H9 (cell line): ENCODE results near the gene LRRN4CL. TPM values are rescaled to one million over a fixed set of nuclear protein-coding genes. Genes with fewer than 3 reads are reported as not detected.
A peak's percentile ranks its signal among the peaks of the same experiment; 100 is the strongest.

Experiments
- DNase-seq: peaks from one replicate; pipeline ENCODE4 v3.0.0-alpha.2; 2017
- H2AFZ ChIP-seq: one replicate; pipeline ENCODE4 v1.6.1; 2013; ENCODE audit warnings: mild to moderate bottlenecking, low read length, control low read depth, moderate library complexity
- H2AK5ac ChIP-seq: 2 replicates; pipeline ENCODE4 v1.6.1; 2013; ENCODE audit warnings: low read length, control low read depth, mixed read lengths; ENCODE audit not compliant: insufficient read length
- H2BK120ac ChIP-seq: one replicate; pipeline ENCODE4 v1.6.1; 2013; ENCODE audit warnings: low read depth, mild to moderate bottlenecking, low read length, control low read depth, inconsistent platforms; ENCODE audit not compliant: poor library complexity, severe bottlenecking
- H2BK12ac ChIP-seq: 2 replicates; pipeline ENCODE4 v1.6.1; 2013; ENCODE audit warnings: low read length, control low read depth, mixed read lengths, low read depth; ENCODE audit not compliant: insufficient read length
- H2BK15ac ChIP-seq: 2 replicates; pipeline ENCODE4 v1.6.1; 2013; ENCODE audit warnings: low read depth, low read length, control low read depth
- H2BK20ac ChIP-seq: one replicate; pipeline ENCODE4 v1.6.1; 2013; ENCODE audit warnings: low read depth, mild to moderate bottlenecking, low read length, control low read depth, inconsistent platforms; ENCODE audit not compliant: poor library complexity, severe bottlenecking
- H2BK5ac ChIP-seq: 2 replicates; pipeline ENCODE4 v1.6.1; 2013; ENCODE audit warnings: low read length, control low read depth, mixed read lengths; ENCODE audit not compliant: insufficient read length
- H3K14ac ChIP-seq: 2 replicates; pipeline ENCODE4 v1.6.1; 2013; ENCODE audit warnings: low read length, control low read depth; ENCODE audit not compliant: insufficient read depth
- H3K18ac ChIP-seq: 2 replicates; pipeline ENCODE4 v1.6.1; 2013; ENCODE audit warnings: low read depth, mild to moderate bottlenecking, mixed read lengths, low read length, control low read depth; ENCODE audit not compliant: insufficient read length
- H3K23ac ChIP-seq: 2 replicates; pipeline ENCODE4 v1.6.1; 2013; ENCODE audit warnings: low read length, control low read depth, mixed read lengths, low read depth; ENCODE audit not compliant: insufficient read length
- H3K23me2 ChIP-seq: 2 replicates; pipeline ENCODE4 v1.6.1; 2013; ENCODE audit warnings: low read depth, mild to moderate bottlenecking, mixed read lengths, low read length, control low read depth; ENCODE audit not compliant: insufficient read length, poor library complexity, severe bottlenecking
- H3K27ac ChIP-seq: 2 replicates; pipeline ENCODE4 v1.5.1; 2013; ENCODE audit warnings: low read length, control low read depth, mixed read lengths, low read depth; ENCODE audit not compliant: insufficient read length
- H3K27me3 ChIP-seq: 2 replicates; pipeline ENCODE4 v1.6.1; 2013; ENCODE audit warnings: low read length, control low read depth, inconsistent platforms; ENCODE audit not compliant: insufficient read depth
- H3K4ac ChIP-seq: 2 replicates; pipeline ENCODE4 v1.6.1; 2013; ENCODE audit warnings: low read depth, mild to moderate bottlenecking, control low read depth, inconsistent platforms, low read length, moderate library complexity
- H3K4me1 ChIP-seq: 2 replicates; pipeline ENCODE4 v1.6.1; 2013; ENCODE audit warnings: low read length, control low read depth, inconsistent platforms; ENCODE audit not compliant: insufficient read depth
- H3K4me2 ChIP-seq: 2 replicates; pipeline ENCODE4 v1.6.1; 2013; ENCODE audit warnings: low read length, control low read depth, mixed read lengths; ENCODE audit not compliant: insufficient read length, insufficient read depth
- H3K56ac ChIP-seq: 2 replicates; pipeline ENCODE4 v1.6.1; 2013; ENCODE audit warnings: low read depth, mild to moderate bottlenecking, mixed read lengths, low read length, control low read depth; ENCODE audit not compliant: insufficient read length
- H3K79me1 ChIP-seq: 2 replicates; pipeline ENCODE4 v1.6.1; 2013; ENCODE audit warnings: low read depth, mild to moderate bottlenecking, moderate library complexity, low read length, control low read depth, inconsistent platforms; ENCODE audit not compliant: insufficient read depth, poor library complexity, severe bottlenecking
- H3K79me2 ChIP-seq: 2 replicates; pipeline ENCODE4 v1.6.1; 2013; ENCODE audit warnings: low read length, control low read depth, inconsistent platforms; ENCODE audit not compliant: insufficient read depth
- H3K9ac ChIP-seq: 2 replicates; pipeline ENCODE4 v1.6.1; 2013; ENCODE audit warnings: low read length, control low read depth, mixed read lengths; ENCODE audit not compliant: insufficient read length; ENCODE audit errors: extremely low read depth
- H3K9me3 ChIP-seq: one replicate; pipeline ENCODE4 v1.6.1; 2013; ENCODE audit warnings: low read depth, low read length, inconsistent platforms; ENCODE audit not compliant: control insufficient read depth
- H3T11ph ChIP-seq: one replicate; pipeline ENCODE4 v1.6.1; 2013; ENCODE audit warnings: mild to moderate bottlenecking, low read length, control low read depth, inconsistent platforms
- H4K20me1 ChIP-seq: one replicate; pipeline ENCODE4 v1.6.1; 2013; ENCODE audit not compliant: control insufficient read depth, insufficient read length, insufficient read depth
- H4K5ac ChIP-seq: 2 replicates; pipeline ENCODE4 v1.6.1; 2013; ENCODE audit warnings: low read depth, mild to moderate bottlenecking, mixed read lengths, low read length, control low read depth; ENCODE audit not compliant: insufficient read length
- H4K8ac ChIP-seq: replicated peaks from 2 replicates; pipeline ENCODE4 v1.6.1; 2013; ENCODE audit warnings: low read length, control low read depth, mixed read lengths, low read depth; ENCODE audit not compliant: insufficient read length
- H4K91ac ChIP-seq: 2 replicates; pipeline ENCODE4 v1.6.1; 2013; ENCODE audit warnings: low read depth, mild to moderate bottlenecking, moderate library complexity, mixed read lengths, low read length, control low read depth; ENCODE audit not compliant: insufficient read length
- H3K27ac Mint-ChIP-seq, 3 experiments: 2 replicates in 2 of 3; 3 replicates in 1 of 3; pipeline ENCODE4 v1.8.0; 2020 to 2021; ENCODE audit warnings: mixed read lengths in 3 of 3, mild to moderate bottlenecking in 1 of 3, moderate library complexity in 1 of 3
- H3K27me3 Mint-ChIP-seq: 2 replicates; pipeline ENCODE4 v1.8.0; 2021; ENCODE audit warnings: low read depth, mild to moderate bottlenecking, moderate library complexity, mixed read lengths
- H3K36me3 Mint-ChIP-seq, 3 experiments: 2 replicates in 2 of 3; 3 replicates in 1 of 3; pipeline ENCODE4 v1.8.0; 2020 to 2021; ENCODE audit warnings: low read depth in 3 of 3, mixed read lengths in 3 of 3; ENCODE audit not compliant: insufficient read depth in 1 of 3
- H3K4me1 Mint-ChIP-seq, 2 experiments: 2 replicates each; pipeline ENCODE4 v1.8.0; 2020; ENCODE audit warnings: mixed read lengths in 2 of 2
- H3K4me3 Mint-ChIP-seq, 2 experiments: 2 replicates in 1 of 2; 3 replicates in 1 of 2; pipeline ENCODE4 v1.8.0; 2020 to 2021; ENCODE audit warnings: mild to moderate bottlenecking in 2 of 2, mixed read lengths in 2 of 2, moderate library complexity in 1 of 2
- H3K9me3 Mint-ChIP-seq, 2 experiments: 2 replicates in 1 of 2; 3 replicates in 1 of 2; pipeline ENCODE4 v1.8.0; 2020; ENCODE audit warnings: mild to moderate bottlenecking in 2 of 2, mixed read lengths in 2 of 2, moderate library complexity in 1 of 2
- WGBS: extraction: QIAGEN DNeasy Blood & Tissue Kit; methylation state at CpG from one replicate; pipeline ENCODE4 v1.1.7; 2013; ENCODE audit warnings: missing lambda C conversion rate, low lambda C conversion rate, mixed read lengths; ENCODE audit not compliant: insufficient read length; ENCODE audit errors: extremely low coverage; 5-methylcytosine and 5-hydroxymethylcytosine counted together
- total RNA-seq: library from RNA; stranded (reverse); gene quantifications from 2 replicates; pipeline ENCODE4 v1.2.1, GENCODE V29; 2021
- TF ChIP-seq, protein P1 (sequence below): fragments of 200-600 bp; sonication (generic); conservative IDR thresholded peaks from 3 replicates; pipeline ENCODE4 v1.8.0; 2021; ENCODE audit warnings: antibody characterized with exemption, mild to moderate bottlenecking

The LRRN4CL gene
- total RNA-seq, 1 experiment from 2014 or later: 0.59 TPM

DNA sequence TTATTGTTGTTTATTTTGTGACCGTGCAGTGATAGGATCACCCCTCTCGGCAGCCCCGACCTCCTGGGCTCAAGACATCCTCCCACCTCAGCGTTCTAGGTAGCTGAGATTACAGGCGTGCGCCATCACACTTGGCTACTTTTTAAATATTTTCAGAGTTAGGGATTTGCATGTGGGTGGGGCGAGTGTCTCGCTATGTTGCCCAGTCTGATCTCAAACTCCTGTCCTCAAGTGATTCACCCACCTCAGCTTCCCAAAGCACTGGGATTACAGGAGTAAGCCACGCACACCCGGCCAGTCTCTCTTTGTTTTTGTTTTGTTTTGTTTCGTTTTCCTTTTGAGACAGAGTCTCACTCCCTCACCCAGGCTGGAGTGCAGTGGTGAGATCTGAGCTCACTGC lies 35.0 kb downstream of the LRRN4CL start:
- no peaks in the 10 kb centered on the region for H3K27me3 ChIP-seq
- H2BK12ac ChIP-seq: no peak overlapping the region
- H3K4me1 Mint-ChIP-seq: peaks cover 4 to 9% of the 10 kb centered on the region in 2 experiments
- H3K23me2 ChIP-seq: peaks cover 4% of the 10 kb centered on the region
- H3K27me3 Mint-ChIP-seq: no peaks in the 10 kb centered on the region
- no peak overlapping the region; a peak in 1 of 7 replicates for H3K27ac Mint-ChIP-seq
- H4K20me1 ChIP-seq: no peaks in the 10 kb centered on the region
- no peak overlapping the region for H2BK20ac ChIP-seq
- H3K9ac ChIP-seq: no peak overlapping the region
- peaks cover 5 to 14% (median 7%) of the 10 kb centered on the region in 3 experiments; a peak in 6 of 7 replicates for H3K36me3 Mint-ChIP-seq
- no peaks in the 10 kb centered on the region for H3K79me1 ChIP-seq
- no peak overlapping the region for H4K8ac ChIP-seq
- TF ChIP-seq, protein P1, sequence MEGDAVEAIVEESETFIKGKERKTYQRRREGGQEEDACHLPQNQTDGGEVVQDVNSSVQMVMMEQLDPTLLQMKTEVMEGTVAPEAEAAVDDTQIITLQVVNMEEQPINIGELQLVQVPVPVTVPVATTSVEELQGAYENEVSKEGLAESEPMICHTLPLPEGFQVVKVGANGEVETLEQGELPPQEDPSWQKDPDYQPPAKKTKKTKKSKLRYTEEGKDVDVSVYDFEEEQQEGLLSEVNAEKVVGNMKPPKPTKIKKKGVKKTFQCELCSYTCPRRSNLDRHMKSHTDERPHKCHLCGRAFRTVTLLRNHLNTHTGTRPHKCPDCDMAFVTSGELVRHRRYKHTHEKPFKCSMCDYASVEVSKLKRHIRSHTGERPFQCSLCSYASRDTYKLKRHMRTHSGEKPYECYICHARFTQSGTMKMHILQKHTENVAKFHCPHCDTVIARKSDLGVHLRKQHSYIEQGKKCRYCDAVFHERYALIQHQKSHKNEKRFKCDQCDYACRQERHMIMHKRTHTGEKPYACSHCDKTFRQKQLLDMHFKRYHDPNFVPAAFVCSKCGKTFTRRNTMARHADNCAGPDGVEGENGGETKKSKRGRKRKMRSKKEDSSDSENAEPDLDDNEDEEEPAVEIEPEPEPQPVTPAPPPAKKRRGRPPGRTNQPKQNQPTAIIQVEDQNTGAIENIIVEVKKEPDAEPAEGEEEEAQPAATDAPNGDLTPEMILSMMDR: no peak
- H3K23ac ChIP-seq: no peak overlapping the region
- DNase-seq: no peak
- no peak overlapping the region for H3K56ac ChIP-seq
- H2AFZ ChIP-seq: no peak overlapping the region
- no peak overlapping the region for H3K4ac ChIP-seq
- no peak overlapping the region for H3K4me2 ChIP-seq
- H3K14ac ChIP-seq: no peak overlapping the region
- no peak overlapping the region for H3K27ac ChIP-seq
- no peak overlapping the region for H3K18ac ChIP-seq
- H2BK5ac ChIP-seq: no peak overlapping the region
- no peak overlapping the region for H2BK15ac ChIP-seq
- H3K9me3 Mint-ChIP-seq: no peaks in the 10 kb centered on the region
- no peak overlapping the region for H4K5ac ChIP-seq
- H3K4me1 ChIP-seq: no peaks in the 10 kb centered on the region
- H2BK120ac ChIP-seq: no peak overlapping the region
- no peak overlapping the region for H3T11ph ChIP-seq
- no peak overlapping the region for H2AK5ac ChIP-seq
- H3K4me3 Mint-ChIP-seq: peak overlapping the region in 1 of 2 experiments; percentile 60; a peak in 1 of 5 replicates
- H3K9me3 ChIP-seq: no peaks in the 10 kb centered on the region
- WGBS: no CpG with 5 or more reads among the region's 11 CpGs
- H4K91ac ChIP-seq: no peak overlapping the region
- H3K79me2 ChIP-seq: peaks cover 4% of the 10 kb centered on the region; the same call in 1 of the 2 replicates
